ENCODE measurements around the gene LONRF2.
"Not testable (repeated sequence)": the region's sequence is repeated elsewhere in the genome, so short reads cannot be mapped to it uniquely, and the experiment has no call there.

The LONRF2 gene

DNA sequence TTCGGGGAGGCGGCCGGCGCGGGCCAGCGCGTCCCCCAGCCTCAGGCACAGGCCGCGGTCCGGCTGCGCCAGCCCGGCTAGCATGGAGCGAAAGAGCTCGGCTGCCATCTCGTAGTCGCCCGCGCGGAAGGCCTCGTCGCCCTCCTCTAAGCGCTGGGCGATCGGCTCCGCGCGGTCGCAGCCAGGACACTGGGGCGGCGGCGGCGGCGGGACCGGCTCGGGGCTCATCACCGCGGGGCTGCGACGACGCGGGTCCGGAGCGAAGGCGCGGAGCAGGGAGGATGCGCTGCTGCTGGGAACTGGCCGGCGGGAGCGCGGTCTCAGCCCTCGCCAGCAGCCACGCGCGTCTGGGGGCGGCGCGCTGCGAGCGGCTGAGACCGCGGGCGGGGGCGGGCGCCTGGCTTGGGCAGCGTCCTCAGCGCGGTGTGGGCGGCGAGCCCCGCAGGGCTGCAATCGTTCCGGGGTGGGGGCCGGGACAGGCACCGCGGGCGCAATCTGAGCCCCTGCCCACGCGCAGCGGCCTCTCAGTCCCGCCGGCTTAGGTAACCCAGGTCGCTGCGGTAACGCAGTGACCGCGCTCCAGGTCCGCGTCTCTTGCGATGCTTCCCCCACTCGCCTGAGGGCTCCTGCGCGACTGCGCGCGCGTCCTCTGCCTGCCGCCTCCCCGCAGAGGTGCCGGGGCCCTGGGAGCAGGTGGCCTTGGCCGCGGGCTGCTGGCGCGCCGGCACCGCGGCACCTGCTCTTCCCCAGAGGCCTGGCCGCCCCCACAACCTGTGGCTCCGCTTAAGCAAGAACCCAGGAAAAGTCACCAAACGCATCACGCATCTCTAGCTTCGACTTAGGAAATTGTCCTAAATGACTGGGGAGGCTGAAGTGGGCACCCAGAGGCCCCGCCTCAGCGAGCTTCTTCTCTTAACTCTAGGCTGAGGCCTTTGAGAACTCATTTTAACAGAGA, at the start of gene LONRF2:
Gene LONRF2 (minus strand): TSS at position 636 of the 955 bp plus-strand sequence. CDS start 408 bp downstream, at position 228.
- peak; percentile 64 for DNase-seq (ENCODE audit: low spot score)

DNA sequence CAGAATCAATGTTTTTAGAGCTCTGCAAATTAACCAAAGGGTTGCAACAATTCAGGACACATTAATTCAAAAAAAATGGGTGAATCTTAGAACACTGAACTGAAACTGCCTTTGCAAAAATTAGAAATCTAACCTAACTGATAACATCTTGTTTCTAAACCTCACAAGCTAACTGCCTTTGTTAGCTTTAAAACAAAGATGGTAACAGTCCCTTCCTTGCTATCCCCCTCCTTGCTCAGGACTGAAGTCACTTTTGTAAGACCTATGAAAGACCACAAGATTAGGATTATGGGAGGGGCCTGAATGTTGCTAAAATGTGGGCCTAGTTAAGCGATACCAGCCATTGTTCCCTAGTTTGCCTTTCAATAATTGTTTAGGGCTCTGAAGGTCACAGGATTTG, 44.9 kb upstream of the LONRF2 start:
- no peak for DNase-seq (ENCODE audit: low spot score)

GRCh38 chr2:100365434-100365833, 43.1 kb upstream of the LONRF2 start:
- no peak for DNase-seq (ENCODE audit: low spot score)

DNA sequence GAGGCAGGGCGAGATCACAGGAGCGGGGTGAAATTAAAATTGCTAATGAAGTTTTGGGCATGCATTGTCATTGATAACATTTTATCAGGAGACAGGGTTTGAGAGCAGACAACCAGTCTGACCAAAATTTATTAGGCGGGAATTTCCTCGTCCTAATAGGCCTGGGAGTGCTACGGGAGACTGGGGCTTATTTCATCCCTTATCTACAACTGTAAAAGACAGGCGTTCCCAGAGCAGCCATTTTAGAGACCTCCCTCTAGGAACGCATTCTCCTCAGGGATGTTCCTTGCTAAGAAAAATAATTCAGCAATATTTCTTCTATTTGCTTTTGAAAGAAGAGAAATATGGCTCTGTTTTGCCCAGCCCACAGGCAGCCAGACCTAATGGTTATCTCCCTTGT, 40.0 kb upstream of the LONRF2 start:
- not testable (repeated sequence) for DNase-seq (ENCODE audit: low spot score)

DNA sequence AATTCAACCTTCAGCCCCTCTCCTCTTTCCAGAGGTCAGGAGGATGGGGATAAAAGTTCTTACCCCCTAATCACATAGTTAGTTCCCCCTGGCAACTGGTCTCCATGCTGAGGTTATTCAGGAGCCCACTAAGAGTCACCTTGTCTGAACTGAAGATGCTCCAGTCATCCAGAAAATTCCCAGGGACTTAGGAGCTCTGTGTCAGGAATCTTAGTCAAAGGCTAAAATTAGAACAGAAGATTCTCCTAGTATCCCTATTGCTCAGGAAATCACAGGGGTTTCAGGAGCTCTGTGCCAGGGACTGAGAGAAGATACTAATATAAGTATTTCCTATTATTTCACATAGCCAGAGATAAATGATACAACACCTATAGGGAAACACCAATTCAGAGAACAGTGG, 37.3 kb upstream of the LONRF2 start:
- no peak for DNase-seq (ENCODE audit: low spot score)

GRCh38 chr2:100358554-100358953, 36.3 kb upstream of the LONRF2 start:
- DNase-seq (ENCODE audit: low spot score) = no peak

DNA sequence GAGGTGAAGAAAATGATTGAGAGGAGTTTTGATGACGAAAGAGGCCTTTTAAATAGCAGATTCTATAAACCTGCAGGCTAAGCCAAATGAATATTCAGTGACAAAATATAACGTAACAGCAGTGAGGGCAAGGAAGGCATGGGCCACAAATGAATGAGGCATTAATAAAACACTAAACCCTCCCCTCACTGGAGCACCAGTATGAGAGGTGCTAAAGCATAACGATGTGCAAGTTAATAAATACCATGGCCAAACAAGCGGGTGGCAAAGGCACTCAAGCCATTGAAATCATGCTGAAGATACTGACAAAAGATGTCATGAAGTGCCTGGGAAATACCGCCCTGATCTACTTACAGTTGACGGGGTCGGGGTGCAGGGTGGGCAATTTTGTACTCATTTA, 30.2 kb upstream of the LONRF2 start:
- no peak for DNase-seq (ENCODE audit: low spot score)

DNA sequence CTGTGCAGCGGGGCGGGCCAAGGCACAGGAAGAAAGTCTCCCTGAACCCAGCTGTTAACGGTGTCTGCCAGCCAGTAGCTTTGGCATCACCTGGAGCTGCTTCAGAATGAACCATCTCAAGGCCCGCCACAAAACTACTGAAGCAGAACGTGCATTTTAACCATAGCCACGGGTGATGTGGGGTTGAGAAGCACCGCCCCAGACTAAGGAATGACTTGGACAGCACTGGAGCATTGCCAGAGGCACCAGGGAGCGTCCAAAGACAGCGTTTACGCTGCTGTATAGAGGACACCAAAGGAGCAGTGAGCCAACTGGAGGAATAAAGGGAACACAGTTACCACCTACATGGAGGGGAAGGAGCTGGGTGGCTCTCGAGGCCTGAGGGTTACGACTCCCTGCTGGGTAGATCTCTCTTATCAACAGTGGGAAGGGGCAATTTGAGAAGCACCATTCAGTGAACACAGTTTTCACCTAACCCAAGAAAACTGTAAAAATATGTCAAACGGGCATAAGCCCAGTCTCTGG, 28.4 kb upstream of the LONRF2 start:
- no peak for DNase-seq (ENCODE audit: low spot score)

DNA sequence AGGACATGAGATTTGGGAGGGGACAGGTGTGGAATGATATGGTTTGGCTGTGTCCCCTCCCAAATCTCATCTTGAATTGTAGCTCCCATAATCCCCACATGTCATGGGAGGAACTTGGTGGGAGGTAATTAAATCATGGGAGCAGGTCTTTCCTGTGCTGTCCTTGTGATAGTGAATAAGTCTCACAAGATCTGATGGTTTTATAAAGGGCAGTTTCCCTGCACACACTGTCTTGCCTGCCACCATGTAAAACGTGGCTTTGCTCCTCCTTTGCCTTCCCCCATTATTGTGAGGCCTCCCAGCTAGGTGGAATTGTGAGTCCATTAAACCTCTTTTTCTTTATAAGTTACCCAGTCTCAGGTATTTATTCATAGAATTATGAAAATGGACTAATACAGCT, 22.8 kb upstream of the LONRF2 start:
- DNase-seq (ENCODE audit: low spot score) = not testable (repeated sequence)

DNA sequence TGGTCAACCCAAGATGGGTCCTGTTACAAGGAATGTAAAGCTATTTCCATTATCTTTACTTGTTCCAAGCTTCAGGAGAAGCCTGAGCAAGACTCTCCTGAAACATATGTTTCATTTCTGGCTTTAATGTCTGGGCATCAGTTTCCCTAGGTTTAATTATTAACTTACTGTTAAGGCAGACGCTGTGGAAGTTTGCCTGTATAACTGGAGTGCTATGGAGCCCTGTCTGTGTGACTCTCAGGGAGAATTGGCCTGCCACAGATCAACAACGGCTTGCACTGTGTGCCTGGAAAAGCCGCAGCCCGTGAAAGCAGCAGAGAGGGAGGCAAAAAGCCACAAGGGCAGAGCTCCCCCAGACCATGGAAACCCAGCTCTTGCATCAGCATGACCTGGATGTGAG, 22.1 kb upstream of the LONRF2 start:
- no peak for DNase-seq (ENCODE audit: low spot score)

DNA sequence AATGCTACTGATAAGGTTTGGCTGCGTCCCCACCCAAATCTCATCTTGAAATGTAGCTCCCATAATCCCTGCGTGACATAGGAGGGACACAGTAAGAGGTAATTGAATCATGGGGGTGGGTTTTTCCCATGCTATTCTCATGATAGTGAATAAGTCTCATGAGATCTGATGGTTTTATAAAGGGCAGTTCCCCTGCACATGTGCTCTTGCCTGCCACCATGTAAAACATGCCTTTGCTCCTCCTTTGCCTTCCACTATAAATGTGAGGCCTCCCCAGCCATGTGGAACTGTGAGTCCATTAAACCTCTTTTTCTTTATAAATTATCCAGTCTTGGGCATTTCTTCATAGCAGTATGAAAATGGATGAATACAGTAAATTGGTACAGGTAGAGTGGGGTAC, 20.2 kb upstream of the LONRF2 start:
- not testable (repeated sequence) for DNase-seq (ENCODE audit: low spot score)

GRCh38 chr2:100339823-100340222, 17.5 kb upstream of the LONRF2 start:
- DNase-seq (ENCODE audit: low spot score) = no peak

- no peak for DNase-seq (ENCODE audit: low spot score)
Observed at GRCh38 chr2:100334929-100335328, 12.6 kb upstream of the LONRF2 start.

GRCh38 chr2:100327742-100328141, 5.4 kb upstream of the LONRF2 start:
- no peak for DNase-seq (ENCODE audit: low spot score)

- DNase-seq (ENCODE audit: low spot score) = peak; percentile 72
Observed at GRCh38 chr2:100321179-100321865, 979 bp downstream of the LONRF2 start.

DNA sequence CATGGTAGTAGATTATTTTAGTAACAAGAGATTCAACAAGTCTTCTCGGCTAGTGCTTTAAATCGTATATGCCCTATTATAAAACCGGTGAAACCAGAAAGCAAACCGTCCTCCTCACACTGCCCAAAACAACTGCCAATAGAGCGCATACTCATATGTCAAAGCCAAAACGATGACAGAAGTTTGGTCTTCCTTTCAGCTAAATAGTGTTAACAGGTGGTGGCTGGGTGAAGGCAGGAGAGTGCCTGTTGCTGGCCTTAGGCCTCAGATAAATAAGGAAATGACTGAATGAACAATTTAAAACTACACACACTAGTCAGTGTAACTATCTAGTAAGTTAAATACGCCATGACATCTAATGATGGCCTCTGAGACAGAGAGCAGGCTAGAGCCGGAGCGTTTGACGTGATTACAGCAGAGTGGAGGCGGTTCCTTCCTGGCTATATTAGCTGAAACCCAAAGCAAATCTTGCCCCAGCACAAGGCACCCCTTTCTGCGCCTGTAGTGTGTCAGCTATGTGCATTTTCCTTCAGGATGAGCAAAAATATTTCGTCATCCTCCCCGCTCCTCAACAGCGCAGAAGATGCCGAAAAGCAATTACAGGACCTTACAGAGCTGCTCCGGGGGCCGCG, 1.6 kb downstream of the LONRF2 start:
- DNase-seq (ENCODE audit: low spot score) = no peak

DNA sequence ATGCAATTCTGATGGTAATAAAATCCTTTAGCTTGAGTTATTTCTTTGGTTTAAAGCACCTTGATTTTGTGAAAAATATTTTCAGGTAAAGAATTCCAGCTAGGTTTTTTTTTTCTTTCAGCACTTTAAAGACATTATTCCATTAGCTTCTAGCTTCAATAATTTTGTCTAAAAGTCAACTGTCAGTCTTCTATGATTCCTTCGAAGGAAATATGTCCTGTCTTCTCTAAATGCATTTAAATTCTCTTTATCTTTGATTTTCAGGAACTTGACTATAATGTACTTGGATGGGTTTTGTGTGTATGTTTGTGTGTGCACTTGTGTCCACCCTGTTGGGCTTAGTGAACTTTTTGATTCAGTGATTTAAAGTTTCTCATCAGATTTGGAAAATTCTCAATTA, 4.7 kb downstream of the LONRF2 start:
- no peak for DNase-seq (ENCODE audit: low spot score)

GRCh38 chr2:100309973-100310719, 12.2 kb downstream of the LONRF2 start:
- no peak for DNase-seq (ENCODE audit: low spot score)

GRCh38 chr2:100309311-100309710, 13.0 kb downstream of the LONRF2 start:
- no peak for DNase-seq (ENCODE audit: low spot score)

DNA sequence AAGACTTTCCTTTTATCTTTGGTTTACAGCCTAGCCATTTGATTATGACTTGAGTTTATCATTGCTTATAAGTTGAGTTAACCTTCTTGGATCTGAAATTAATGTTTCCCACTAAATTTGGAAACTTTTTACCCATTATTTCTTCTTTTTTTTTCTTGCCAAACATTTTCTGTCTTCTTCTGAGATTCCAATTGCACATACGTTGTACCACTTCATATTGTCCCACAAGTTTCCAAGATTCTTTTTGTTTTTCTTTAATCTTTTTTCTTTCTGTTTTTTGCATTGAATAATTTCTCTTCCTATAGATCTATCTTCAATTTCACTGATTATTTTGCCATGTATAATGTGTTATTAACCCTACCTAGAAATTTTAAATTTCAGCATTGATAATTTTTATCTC, 18.6 kb downstream of the LONRF2 start:
- no peak for DNase-seq (ENCODE audit: low spot score)

DNA sequence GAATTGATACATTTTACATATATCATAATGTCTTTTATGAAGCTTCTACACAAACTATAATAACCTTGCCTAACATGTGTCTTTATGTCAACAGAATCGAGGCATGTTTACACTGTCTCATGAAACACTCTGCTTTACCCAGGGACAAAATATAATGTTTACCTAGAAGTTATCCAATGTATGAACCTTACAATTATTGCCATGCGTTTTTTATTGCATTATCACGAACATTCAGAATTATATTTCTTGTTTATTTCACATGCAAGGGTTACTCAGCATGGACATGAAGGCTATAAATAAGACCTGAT, 19.8 kb downstream of the LONRF2 start:
- DNase-seq (ENCODE audit: low spot score) = no peak

All from ecto neural progenitor cell (in vitro differentiated cells).